Astrocyte of the cerebellum (primary cell): ENCODE results near the gene TOM1L2.

ENCODE experiments used
- DNase-seq: peaks from one replicate; pipeline ENCODE4 v3.0.0-alpha.2; 2011; ENCODE audit warnings: low read depth
- H3K4me3 ChIP-seq: 2 replicates; pipeline ENCODE4 v1.5.1; 2011; ENCODE audit warnings: mild to moderate bottlenecking, low read depth, low read length, moderate library complexity
- CTCF ChIP-seq: IDR thresholded peaks from 2 replicates; pipeline ENCODE4 v1.5.1; 2012; ENCODE audit warnings: low read length, low read depth, moderate library complexity, mild to moderate bottlenecking; ENCODE audit errors: missing control alignments
- in situ Hi-C: cut with HindIII; loops from 2 replicates; pipeline ENCODE4 v1.10.0; 2017; ENCODE audit warnings: low sequenced_read_pairs

The TOM1L2 gene

GRCh38 chr17:17801800-17802481, 170.3 kb downstream of the TOM1L2 start:
- DNase-seq = no peak
- in situ Hi-C loops = no loop called here
- TF ChIP-seq CTCF = no peak

GRCh38 chr17:17800504-17801021, 171.6 kb downstream of the TOM1L2 start:
- DNase-seq = no peak
- no peak overlapping the region for H3K4me3 ChIP-seq
- in situ Hi-C loops = no loop called here
- TF ChIP-seq CTCF = no peak

More at GRCh38 chr17:17801800-17802481, 170.3 kb downstream of the TOM1L2 start:
- H3K4me3 ChIP-seq = no peak overlapping the region

GRCh38 chr17:17798573-17799255, 173.5 kb downstream of the TOM1L2 start:
- H3K4me3 ChIP-seq = no peak overlapping the region
- in situ Hi-C loops = no loop called here
- TF ChIP-seq CTCF = no peak
- DNase-seq = no peak

GRCh38 chr17:17798010-17798556, 174.1 kb downstream of the TOM1L2 start:
- H3K4me3 ChIP-seq = no peak overlapping the region
- no peak for DNase-seq
- TF ChIP-seq CTCF = no peak
- in situ Hi-C loops = no loop called here

GRCh38 chr17:17797119-17797809, 174.9 kb downstream of the TOM1L2 start:
- DNase-seq = no peak
- in situ Hi-C loops = no loop called here
- no peak overlapping the region for H3K4me3 ChIP-seq
- TF ChIP-seq CTCF = no peak

- DNase-seq = no peak
- no peak overlapping the region for H3K4me3 ChIP-seq
- in situ Hi-C loops = no loop called here
- TF ChIP-seq CTCF = no peak
These were observed 175.5 kb downstream of the TOM1L2 start for GRCh38 chr17:17796787-17797061.
